Ishikawa (cell line): Measurements from ENCODE around the gene CD46.

Experiments used
- CEBPB ChIP-seq: IDR thresholded peaks from 2 replicates; pipeline ENCODE4 v1.6.1; 2012
- CREB1 ChIP-seq: IDR thresholded peaks from 2 replicates; pipeline ENCODE4 v1.6.1; 2012; ENCODE audit warnings: low read depth
- EGR1 ChIP-seq: IDR thresholded peaks from 2 replicates; pipeline ENCODE4 v1.6.1; 2012
- EP300 ChIP-seq: IDR thresholded peaks from 2 replicates; pipeline ENCODE4 v1.6.1; 2012; ENCODE audit warnings: borderline replicate concordance
- FOXM1 ChIP-seq: IDR thresholded peaks from 2 replicates; pipeline ENCODE4 v1.6.1; 2012; ENCODE audit warnings: low read depth, borderline replicate concordance
- NFIC ChIP-seq: IDR thresholded peaks from 2 replicates; pipeline ENCODE4 v1.6.1; 2012
- RAD21 ChIP-seq: IDR thresholded peaks from 2 replicates; pipeline ENCODE4 v1.6.1; 2012; ENCODE audit warnings: low read depth
- TAF1 ChIP-seq: IDR thresholded peaks from 2 replicates; pipeline ENCODE4 v1.6.1; 2012; ENCODE audit warnings: low read depth, mild to moderate bottlenecking
- TCF12 ChIP-seq: IDR thresholded peaks from 2 replicates; pipeline ENCODE4 v1.6.1; 2012; ENCODE audit warnings: low read depth
- TEAD4 ChIP-seq: IDR thresholded peaks from 2 replicates; pipeline ENCODE4 v1.6.1; 2012
- YY1 ChIP-seq: IDR thresholded peaks from 2 replicates; pipeline ENCODE4 v1.6.1; 2012; ENCODE audit warnings: low read depth
- ZBTB7A ChIP-seq: IDR thresholded peaks from 2 replicates; pipeline ENCODE4 v1.6.1; 2012; ENCODE audit warnings: low read depth
- TF ChIP-seq, protein P1 (sequence below): IDR thresholded peaks from 2 replicates; pipeline ENCODE4 v1.6.1; 2012
- TF ChIP-seq, protein P2 (sequence below): IDR thresholded peaks from 2 replicates; pipeline ENCODE4 v1.6.1; 2012
- TF ChIP-seq, protein P3 (sequence below): IDR thresholded peaks from 2 replicates; pipeline ENCODE4 v1.6.1; 2012; ENCODE audit warnings: low read depth, mild to moderate bottlenecking

Gene CD46

DNA sequence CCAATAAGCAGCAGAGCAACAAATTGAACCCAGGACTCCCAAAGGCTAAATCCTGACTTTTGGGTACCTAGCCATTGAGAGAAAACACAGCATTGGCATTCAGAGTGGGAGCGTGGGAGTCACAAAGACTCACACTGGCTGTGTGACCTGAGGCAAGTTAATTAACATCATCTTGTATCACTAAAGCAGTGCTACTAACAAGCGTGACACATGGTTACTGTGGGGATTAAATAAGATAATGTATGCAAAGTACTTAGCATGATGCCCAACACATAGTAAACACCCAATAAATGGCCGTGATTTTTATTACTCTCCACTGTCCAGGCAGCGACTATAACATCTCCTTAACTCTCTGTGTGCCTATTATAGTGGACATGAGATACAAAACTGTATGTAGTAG lies 85.8 kb downstream of the CD46 start:
- TF ChIP-seq, protein P1, sequence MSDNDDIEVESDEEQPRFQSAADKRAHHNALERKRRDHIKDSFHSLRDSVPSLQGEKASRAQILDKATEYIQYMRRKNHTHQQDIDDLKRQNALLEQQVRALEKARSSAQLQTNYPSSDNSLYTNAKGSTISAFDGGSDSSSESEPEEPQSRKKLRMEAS = no peak
- TF ChIP-seq, protein P2, sequence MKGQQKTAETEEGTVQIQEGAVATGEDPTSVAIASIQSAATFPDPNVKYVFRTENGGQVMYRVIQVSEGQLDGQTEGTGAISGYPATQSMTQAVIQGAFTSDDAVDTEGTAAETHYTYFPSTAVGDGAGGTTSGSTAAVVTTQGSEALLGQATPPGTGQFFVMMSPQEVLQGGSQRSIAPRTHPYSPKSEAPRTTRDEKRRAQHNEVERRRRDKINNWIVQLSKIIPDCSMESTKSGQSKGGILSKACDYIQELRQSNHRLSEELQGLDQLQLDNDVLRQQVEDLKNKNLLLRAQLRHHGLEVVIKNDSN = no peak
- TF ChIP-seq TAF1 = no peak
- TF ChIP-seq TEAD4 = no peak
- TF ChIP-seq YY1 = no peak
- TF ChIP-seq EP300 = no peak
- TF ChIP-seq, protein P3, sequence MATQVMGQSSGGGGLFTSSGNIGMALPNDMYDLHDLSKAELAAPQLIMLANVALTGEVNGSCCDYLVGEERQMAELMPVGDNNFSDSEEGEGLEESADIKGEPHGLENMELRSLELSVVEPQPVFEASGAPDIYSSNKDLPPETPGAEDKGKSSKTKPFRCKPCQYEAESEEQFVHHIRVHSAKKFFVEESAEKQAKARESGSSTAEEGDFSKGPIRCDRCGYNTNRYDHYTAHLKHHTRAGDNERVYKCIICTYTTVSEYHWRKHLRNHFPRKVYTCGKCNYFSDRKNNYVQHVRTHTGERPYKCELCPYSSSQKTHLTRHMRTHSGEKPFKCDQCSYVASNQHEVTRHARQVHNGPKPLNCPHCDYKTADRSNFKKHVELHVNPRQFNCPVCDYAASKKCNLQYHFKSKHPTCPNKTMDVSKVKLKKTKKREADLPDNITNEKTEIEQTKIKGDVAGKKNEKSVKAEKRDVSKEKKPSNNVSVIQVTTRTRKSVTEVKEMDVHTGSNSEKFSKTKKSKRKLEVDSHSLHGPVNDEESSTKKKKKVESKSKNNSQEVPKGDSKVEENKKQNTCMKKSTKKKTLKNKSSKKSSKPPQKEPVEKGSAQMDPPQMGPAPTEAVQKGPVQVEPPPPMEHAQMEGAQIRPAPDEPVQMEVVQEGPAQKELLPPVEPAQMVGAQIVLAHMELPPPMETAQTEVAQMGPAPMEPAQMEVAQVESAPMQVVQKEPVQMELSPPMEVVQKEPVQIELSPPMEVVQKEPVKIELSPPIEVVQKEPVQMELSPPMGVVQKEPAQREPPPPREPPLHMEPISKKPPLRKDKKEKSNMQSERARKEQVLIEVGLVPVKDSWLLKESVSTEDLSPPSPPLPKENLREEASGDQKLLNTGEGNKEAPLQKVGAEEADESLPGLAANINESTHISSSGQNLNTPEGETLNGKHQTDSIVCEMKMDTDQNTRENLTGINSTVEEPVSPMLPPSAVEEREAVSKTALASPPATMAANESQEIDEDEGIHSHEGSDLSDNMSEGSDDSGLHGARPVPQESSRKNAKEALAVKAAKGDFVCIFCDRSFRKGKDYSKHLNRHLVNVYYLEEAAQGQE = no peak
- TF ChIP-seq CEBPB = no peak
- no peak for TF ChIP-seq FOXM1
- TF ChIP-seq NFIC = no peak
- TF ChIP-seq EGR1 = no peak
- no peak for TF ChIP-seq ZBTB7A
- TF ChIP-seq CREB1 = no peak
- TF ChIP-seq RAD21 = no peak

DNA sequence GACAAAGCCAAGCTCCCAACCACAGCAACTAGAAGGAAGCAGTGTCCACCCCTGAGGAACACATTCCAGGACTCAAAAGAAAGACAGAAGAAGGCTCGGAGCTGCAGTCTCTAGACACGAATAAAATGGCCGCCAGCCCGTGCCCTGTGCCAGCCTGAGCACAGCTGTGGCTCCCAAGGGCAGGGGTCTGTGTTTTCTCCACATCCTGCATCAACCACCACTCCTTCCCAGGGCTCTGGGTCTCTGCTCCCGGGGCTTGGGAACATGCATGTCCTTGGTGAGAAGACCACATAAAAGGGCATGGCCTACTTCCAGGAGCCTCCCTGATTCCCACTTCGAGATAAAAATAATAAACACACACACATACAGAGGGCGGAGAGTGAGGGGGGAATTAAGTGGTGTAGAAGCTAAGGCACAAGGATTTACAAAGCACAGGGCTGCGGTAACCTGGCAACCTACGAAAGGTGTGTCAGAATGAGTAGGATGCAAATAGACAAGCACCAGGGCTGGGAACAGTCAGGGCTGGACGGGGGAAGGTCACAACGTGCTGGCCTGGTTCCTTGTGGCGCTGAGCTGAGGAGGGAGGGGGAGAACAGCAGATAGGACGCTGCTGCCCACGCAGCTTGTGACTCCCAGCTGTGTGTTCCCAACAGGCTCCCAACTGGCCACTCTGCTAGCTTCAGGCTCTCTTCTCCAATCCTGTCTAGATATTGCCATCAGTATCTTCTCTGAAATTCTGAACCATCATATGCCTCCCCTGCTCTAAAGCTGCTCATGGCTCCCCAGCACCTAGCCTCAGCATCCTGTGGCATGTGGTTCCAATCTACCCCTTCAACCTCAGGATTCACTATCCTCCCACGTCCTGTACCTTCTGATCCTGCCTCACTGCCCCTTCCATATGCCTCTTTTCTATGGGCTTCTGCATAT lies 86.6 kb downstream of the CD46 start:
- TF ChIP-seq CEBPB (no peak), TCF12 (no peak), NFIC (no peak), ZBTB7A (no peak)

DNA sequence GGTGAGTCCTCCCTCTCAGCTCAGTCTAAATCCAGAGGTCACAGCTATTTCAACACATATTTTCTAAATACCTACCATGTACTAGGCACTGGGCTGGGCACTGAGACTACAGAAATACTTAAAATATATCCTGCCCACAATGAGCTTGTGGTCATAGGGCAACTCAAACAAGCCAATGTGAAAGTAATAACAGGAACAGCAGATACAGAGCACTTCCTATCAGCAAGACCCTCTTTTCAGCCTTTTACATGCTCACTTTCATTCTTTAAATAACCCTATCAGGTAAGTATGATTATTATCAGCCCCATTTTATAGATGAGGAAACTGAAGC lies 87.2 kb downstream of the CD46 start:
- TF ChIP-seq CREB1 = no peak
- no peak for TF ChIP-seq RAD21
- TF ChIP-seq, protein P2 = no peak

DNA sequence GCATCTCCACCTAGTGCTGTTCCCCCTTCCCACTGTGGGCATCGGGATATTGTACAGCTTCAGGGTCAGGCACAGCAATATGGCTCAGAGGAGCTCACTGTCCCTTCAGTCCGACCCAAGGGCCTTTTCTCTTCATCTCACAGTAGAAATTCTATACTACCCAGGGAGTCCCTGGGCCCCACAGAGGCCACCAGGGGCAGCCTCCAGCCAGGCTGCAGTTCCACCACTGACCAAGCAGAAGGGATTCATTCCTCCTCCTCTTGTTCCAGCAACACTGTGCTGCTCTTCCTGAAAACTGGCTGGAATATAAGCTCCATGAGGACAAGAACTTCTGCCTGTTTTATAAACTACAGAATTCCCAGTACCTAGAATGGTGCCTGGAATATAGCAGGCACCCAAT lies 88.5 kb downstream of the CD46 start:
- TF ChIP-seq CREB1 = no peak
- TF ChIP-seq CEBPB = no peak
- TF ChIP-seq ZBTB7A = no peak
- TF ChIP-seq EP300 = no peak
- TF ChIP-seq, protein P1 = no peak
- TF ChIP-seq RAD21 = no peak
- no peak for TF ChIP-seq TCF12
- TF ChIP-seq, protein P3 = no peak
- no peak for TF ChIP-seq YY1
- TF ChIP-seq, protein P2 = no peak
- TF ChIP-seq FOXM1 = no peak
- no peak for TF ChIP-seq TEAD4
- TF ChIP-seq TAF1 = no peak
- TF ChIP-seq EGR1 = no peak
- no peak for TF ChIP-seq NFIC

DNA sequence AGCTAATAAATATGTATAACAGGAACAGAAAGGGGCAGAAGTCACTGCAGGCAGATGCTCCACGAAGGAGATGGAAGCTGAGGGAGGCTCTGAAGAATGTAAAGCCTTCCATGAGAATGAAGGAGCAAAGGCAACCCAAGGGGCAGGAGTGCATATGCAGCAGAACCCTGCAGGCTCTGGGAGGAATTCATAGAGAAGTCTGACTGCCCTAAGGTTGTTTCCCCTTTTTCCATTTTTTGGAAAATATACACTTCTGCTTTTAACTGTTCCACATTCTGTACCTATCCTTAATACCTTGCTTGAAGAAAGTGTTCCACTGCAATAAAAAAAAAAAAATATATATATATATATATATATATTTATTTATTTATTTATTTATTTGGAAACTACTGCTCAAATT lies 89.4 kb downstream of the CD46 start:
- TF ChIP-seq YY1 (no peak), NFIC (no peak), EP300 (no peak), CREB1 (no peak), ZBTB7A (no peak), FOXM1 (no peak), EGR1 (no peak), RAD21 (no peak), TCF12 (no peak)
- TF ChIP-seq, protein P2 = no peak
- TF ChIP-seq, protein P1 = no peak
